Measurements from ENCODE around the gene KCNH2. TPM values are rescaled to one million over a fixed set of nuclear protein-coding genes. Genes with fewer than 3 reads are reported as not detected.

Gene KCNH2
- total RNA-seq, 1 experiment from 2014 or later: 0.22 TPM

DNA sequence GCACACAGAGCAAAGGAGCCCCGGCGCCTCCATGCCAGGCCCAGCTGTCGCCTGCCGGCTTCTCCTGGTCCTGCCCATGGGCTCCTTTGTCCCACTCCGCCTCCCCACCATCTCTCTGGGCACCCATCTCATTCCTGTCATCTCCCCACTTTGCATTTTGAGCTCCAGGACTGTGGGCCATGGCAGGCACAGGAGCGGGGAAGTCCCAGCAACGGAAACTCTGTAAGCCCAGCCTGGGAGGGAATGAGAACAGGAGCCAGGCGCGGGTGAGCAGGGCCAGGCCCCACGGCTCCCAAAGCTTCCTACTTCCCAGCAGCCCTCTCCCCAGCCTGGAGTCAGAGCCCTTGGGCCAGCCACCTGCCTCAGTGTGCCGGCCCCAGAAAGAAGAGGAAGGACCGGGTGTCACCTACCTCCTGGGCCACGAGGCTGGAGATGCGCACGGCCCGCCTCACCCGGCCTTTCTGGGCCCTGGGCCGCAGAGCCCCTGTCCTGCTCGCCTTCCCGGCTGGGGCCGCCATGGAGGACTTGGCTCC lies 23.1 kb downstream of the KCNH2 start:
- DNase-seq: no peak
- Histone ChIP-seq H3K4me1 (ENCODE audit: low read length) (no peaks in the 10 kb centered on the region), H3K4me3 (ENCODE audit: low read length) (no peak overlapping the region), H3K27me3 (ENCODE audit: low read length) (no peaks in the 10 kb centered on the region), H3K9me3 (ENCODE audit: low read length) (no peaks in the 10 kb centered on the region), H3K9me2 (replicated peaks; ENCODE audit: insufficient read depth, low read length) (no peaks in the 10 kb centered on the region), H3K79me2 (ENCODE audit: low read length) (no peaks in the 10 kb centered on the region), H3K27ac (ENCODE audit: low read length) (no peak overlapping the region), H3K36me3 (ENCODE audit: insufficient read depth, low read length) (no peaks in the 10 kb centered on the region), H3K9ac (ENCODE audit: low read length) (no peak overlapping the region), H2AFZ (ENCODE audit: low read length) (no peak overlapping the region), H4K20me1 (ENCODE audit: insufficient read depth, low read depth, low read length) (no peaks in the 10 kb centered on the region), H3K4me2 (ENCODE audit: low read depth, low read length, poor library complexity, severe bottlenecking) (no peak overlapping the region)

DNA sequence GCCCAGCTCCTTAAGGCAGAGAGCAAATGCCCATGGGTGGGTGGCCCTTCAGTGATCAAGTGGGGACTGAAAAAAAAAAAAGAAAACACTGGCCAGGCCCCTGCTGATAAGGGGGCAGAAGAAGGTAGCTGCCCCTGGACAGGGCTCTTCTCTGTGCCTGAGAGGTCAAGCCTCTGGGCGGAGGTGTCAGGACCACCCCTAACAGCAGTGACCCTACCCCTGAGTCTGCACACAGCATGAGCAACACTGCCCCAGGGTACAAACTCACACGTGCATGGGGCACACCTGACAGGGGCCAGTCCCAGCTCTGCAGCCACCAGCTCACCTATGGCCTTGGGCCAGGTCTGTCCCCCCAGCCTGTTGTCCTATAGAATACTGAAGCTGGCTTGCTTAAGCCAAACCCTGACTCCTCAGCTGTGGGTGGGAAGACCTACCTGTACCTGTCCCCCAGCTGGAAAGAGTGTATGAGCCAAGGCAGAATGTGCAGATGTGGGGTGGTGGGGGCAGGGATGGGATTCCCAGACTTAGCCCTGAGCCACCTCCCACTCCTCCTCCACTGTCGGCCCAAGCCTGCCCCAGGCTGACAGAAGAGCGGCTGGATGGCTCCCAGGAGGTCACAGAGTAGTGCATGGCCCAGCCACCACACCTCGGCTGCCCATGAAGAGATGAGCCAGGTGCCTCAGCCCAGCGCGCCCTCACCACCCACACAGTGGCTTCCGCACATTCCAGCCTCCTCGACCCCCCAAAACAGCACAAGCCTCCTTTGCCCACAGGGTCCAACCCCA lies 23.7 kb downstream of the KCNH2 start:
- no peak for DNase-seq
- no peak overlapping the region for H3K4me2 ChIP-seq (ENCODE audit: low read depth, low read length, poor library complexity, severe bottlenecking)
- H4K20me1 ChIP-seq (ENCODE audit: insufficient read depth, low read depth, low read length): no peaks in the 10 kb centered on the region
- H3K9me3 ChIP-seq (ENCODE audit: low read length): no peaks in the 10 kb centered on the region
- no peaks in the 10 kb centered on the region for H3K9me2 ChIP-seq (replicated peaks; ENCODE audit: insufficient read depth, low read length)
- H3K4me1 ChIP-seq (ENCODE audit: low read length): no peaks in the 10 kb centered on the region
- no peaks in the 10 kb centered on the region for H3K27me3 ChIP-seq (ENCODE audit: low read length)
- H3K36me3 ChIP-seq (ENCODE audit: insufficient read depth, low read length): no peaks in the 10 kb centered on the region
- H3K9ac ChIP-seq (ENCODE audit: low read length): no peak overlapping the region
- no peak overlapping the region for H3K27ac ChIP-seq (ENCODE audit: low read length)
- no peak overlapping the region for H3K4me3 ChIP-seq (ENCODE audit: low read length)
- H3K79me2 ChIP-seq (ENCODE audit: low read length): no peaks in the 10 kb centered on the region
- H2AFZ ChIP-seq (ENCODE audit: low read length): no peak overlapping the region

DNA sequence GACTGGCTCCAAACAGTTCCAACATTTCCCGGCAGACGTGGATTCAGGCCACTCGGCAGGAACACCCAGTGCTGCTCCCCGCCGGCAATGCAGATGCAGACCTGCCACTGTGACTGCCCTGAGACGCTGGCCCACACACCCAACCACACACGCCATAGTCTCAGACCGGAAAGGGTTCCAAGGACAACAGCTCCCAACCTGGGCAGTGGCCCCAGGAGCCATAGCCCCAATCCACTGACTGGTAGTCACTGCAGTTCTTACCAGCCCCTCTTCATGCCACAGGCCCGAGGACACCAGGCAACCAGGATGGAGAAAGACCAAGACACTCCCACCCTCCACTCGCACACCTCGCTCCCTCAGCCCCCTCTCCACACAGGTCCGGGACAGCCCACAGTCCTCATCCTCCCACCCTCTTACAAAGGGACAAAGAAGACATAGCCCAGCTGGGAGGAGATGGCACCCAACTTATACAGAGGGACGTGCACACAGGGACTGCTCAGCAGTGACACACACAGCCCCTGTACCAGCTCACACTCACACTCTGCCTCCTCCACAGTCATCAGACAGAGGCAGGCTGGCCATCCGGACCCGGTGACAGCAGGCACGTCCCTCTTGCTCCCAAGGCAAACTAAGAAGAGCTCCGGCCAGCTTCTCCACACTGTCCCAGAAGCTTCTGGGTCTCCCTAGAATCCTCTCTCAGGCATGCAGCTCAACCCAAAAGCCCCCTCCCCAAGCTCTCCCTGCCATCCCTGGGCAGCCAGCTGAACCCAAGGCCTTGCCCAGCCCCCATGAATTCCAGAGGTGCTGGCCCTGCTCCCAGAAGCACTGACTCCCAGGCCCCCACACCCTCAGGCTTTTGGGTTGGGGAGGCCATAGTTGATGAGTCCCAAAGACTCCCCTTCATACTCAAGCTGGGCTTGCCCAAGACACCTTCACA lies 24.8 kb downstream of the KCNH2 start:
- H3K27ac ChIP-seq (ENCODE audit: low read length): no peak overlapping the region
- DNase-seq: no peak
- no peaks in the 10 kb centered on the region for H4K20me1 ChIP-seq (ENCODE audit: insufficient read depth, low read depth, low read length)
- H3K4me1 ChIP-seq (ENCODE audit: low read length): no peaks in the 10 kb centered on the region
- no peak overlapping the region for H3K9ac ChIP-seq (ENCODE audit: low read length)
- no peak overlapping the region for H2AFZ ChIP-seq (ENCODE audit: low read length)
- no peaks in the 10 kb centered on the region for H3K79me2 ChIP-seq (ENCODE audit: low read length)
- no peak overlapping the region for H3K4me3 ChIP-seq (ENCODE audit: low read length)
- no peaks in the 10 kb centered on the region for H3K9me3 ChIP-seq (ENCODE audit: low read length)
- H3K27me3 ChIP-seq (ENCODE audit: low read length): no peaks in the 10 kb centered on the region
- H3K9me2 ChIP-seq (replicated peaks; ENCODE audit: insufficient read depth, low read length): no peaks in the 10 kb centered on the region
- H3K36me3 ChIP-seq (ENCODE audit: insufficient read depth, low read length): no peaks in the 10 kb centered on the region
- no peak overlapping the region for H3K4me2 ChIP-seq (ENCODE audit: low read depth, low read length, poor library complexity, severe bottlenecking)

DNA sequence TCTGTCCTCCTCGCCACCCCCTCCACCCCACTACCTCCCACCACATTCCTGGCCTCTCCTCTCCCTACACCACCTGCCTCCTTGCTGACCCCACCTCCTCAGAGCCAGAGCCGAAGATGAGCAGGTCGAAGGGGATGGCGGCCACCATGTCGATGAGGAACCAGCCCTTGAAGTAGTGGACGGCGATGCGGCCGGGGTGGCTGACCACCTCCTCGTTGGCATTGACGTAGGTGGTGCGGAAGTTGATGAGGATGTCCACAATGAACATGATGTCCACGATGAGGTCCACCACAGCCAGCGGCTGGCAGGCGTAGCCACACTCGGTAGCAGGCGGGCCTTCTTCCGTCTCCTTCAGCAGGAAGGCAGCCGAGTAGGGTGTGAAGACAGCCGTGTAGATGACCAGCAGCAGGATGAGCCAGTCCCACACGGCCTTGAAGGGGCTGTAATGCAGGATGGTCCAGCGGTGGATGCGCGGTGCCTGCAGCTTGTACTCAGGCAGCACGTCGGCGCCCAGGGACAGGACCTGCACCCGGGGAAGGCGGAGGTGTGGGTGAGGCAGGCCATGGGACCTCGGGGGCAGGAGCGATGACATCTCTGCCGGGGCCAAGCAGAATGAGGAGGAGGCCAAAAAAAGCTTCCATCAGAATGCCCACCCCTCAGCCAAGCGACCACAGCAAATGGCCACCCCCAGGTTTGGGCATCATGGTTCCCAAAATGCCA lies 25.6 kb downstream of the KCNH2 start:
- Histone ChIP-seq H3K9ac (ENCODE audit: low read length) (no peak overlapping the region), H3K4me2 (ENCODE audit: low read depth, low read length, poor library complexity, severe bottlenecking) (no peak overlapping the region), H4K20me1 (ENCODE audit: insufficient read depth, low read depth, low read length) (no peaks in the 10 kb centered on the region), H3K9me3 (ENCODE audit: low read length) (no peaks in the 10 kb centered on the region), H3K9me2 (replicated peaks; ENCODE audit: insufficient read depth, low read length) (no peaks in the 10 kb centered on the region), H3K36me3 (ENCODE audit: insufficient read depth, low read length) (no peaks in the 10 kb centered on the region), H3K4me3 (ENCODE audit: low read length) (no peak overlapping the region), H2AFZ (ENCODE audit: low read length) (no peak overlapping the region), H3K27ac (ENCODE audit: low read length) (no peak overlapping the region), H3K79me2 (ENCODE audit: low read length) (no peaks in the 10 kb centered on the region), H3K4me1 (ENCODE audit: low read length) (no peaks in the 10 kb centered on the region), H3K27me3 (ENCODE audit: low read length) (no peaks in the 10 kb centered on the region)
- no peak for DNase-seq

DNA sequence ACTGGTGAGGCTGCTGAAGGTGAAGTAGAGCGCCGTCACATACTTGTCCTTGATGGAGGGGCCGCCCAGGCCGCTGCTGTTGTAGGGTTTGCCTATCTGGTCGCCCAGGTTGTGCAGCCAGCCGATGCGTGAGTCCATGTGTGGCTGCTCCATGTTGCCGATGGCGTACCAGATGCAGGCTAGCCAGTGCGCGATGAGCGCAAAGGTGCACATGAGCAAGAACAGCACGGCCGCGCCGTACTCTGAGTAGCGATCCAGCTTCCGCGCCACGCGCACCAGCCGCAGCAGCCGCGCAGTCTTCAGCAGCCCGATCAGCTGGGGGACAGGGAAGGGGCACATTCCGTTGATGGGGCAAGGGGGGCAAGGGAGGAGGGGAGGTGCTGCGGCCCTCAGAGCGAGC lies 26.6 kb downstream of the KCNH2 start:
- Histone ChIP-seq H3K9me3 (ENCODE audit: low read length) (no peaks in the 10 kb centered on the region), H3K36me3 (ENCODE audit: insufficient read depth, low read length) (no peaks in the 10 kb centered on the region), H4K20me1 (ENCODE audit: insufficient read depth, low read depth, low read length) (no peaks in the 10 kb centered on the region), H3K9me2 (replicated peaks; ENCODE audit: insufficient read depth, low read length) (no peaks in the 10 kb centered on the region), H3K27me3 (ENCODE audit: low read length) (no peaks in the 10 kb centered on the region), H3K27ac (ENCODE audit: low read length) (no peak overlapping the region), H2AFZ (ENCODE audit: low read length) (no peak overlapping the region), H3K79me2 (ENCODE audit: low read length) (no peaks in the 10 kb centered on the region), H3K4me1 (ENCODE audit: low read length) (no peaks in the 10 kb centered on the region), H3K4me3 (ENCODE audit: low read length) (no peak overlapping the region), H3K9ac (ENCODE audit: low read length) (no peak overlapping the region), H3K4me2 (ENCODE audit: low read depth, low read length, poor library complexity, severe bottlenecking) (no peak overlapping the region)
- no peak for DNase-seq

DNA sequence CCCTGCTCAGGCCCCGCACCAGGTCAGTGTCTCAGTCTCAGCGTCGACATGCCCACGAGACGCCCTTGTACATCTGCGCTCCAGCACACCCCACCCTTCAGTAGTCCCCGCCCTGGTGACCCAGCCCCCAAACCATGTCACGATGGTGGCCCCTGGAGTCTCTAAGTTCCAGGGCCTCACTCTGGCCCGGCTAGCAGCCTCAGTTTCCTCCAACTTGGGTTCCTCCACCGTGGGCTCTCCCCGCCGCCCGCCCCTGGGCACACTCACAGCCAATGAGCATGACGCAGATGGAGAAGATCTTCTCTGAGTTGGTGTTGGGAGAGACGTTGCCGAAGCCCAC lies 27.0 kb downstream of the KCNH2 start:
- Histone ChIP-seq H3K9me2 (replicated peaks; ENCODE audit: insufficient read depth, low read length) (no peaks in the 10 kb centered on the region), H2AFZ (ENCODE audit: low read length) (no peak overlapping the region), H3K36me3 (ENCODE audit: insufficient read depth, low read length) (no peaks in the 10 kb centered on the region), H4K20me1 (ENCODE audit: insufficient read depth, low read depth, low read length) (no peaks in the 10 kb centered on the region), H3K27ac (ENCODE audit: low read length) (no peak overlapping the region), H3K4me1 (ENCODE audit: low read length) (no peaks in the 10 kb centered on the region), H3K9ac (ENCODE audit: low read length) (no peak overlapping the region), H3K9me3 (ENCODE audit: low read length) (no peaks in the 10 kb centered on the region), H3K79me2 (ENCODE audit: low read length) (no peaks in the 10 kb centered on the region), H3K4me3 (ENCODE audit: low read length) (no peak overlapping the region), H3K4me2 (ENCODE audit: low read depth, low read length, poor library complexity, severe bottlenecking) (no peak overlapping the region), H3K27me3 (ENCODE audit: low read length) (no peaks in the 10 kb centered on the region)
- DNase-seq: no peak

DNA sequence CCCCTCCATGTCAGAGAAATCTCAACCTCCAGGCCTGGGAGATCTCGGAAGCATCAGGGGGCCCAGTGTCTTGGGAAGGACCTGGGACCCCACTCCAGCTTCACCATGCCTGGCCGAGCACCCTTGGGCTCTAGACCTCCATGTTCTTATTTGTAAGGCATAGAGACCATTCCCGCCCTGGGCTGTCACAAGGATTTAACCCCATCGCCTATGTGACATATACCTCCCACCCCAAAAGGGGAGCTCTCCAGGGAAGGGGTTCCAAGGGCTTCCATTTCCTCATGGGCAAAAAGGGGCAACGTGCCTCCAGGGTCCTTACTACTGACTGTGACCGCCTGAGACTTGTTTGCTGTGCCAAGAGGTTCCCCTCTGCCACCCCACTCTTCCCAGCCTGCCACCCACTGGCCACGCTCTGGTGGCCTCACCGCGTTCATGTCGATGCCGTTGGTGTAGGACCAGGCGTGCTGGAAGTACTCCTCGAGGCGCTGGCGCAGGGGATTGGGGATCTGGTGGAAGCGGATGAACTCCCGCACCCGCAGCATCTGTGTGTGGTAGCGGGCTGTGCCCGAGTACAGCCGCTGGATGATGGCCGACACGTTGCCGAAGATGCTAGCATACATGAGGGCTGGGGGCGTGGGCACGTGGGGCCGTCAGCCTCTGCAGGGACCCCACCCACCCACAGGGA lies 27.5 kb downstream of the KCNH2 start:
- Histone ChIP-seq H3K27me3 (ENCODE audit: low read length) (no peaks in the 10 kb centered on the region), H3K4me1 (ENCODE audit: low read length) (no peaks in the 10 kb centered on the region), H3K4me3 (ENCODE audit: low read length) (no peak overlapping the region), H3K27ac (ENCODE audit: low read length) (no peak overlapping the region), H3K9me3 (ENCODE audit: low read length) (no peaks in the 10 kb centered on the region), H3K9ac (ENCODE audit: low read length) (no peak overlapping the region), H3K4me2 (ENCODE audit: low read depth, low read length, poor library complexity, severe bottlenecking) (no peak overlapping the region), H3K79me2 (ENCODE audit: low read length) (no peaks in the 10 kb centered on the region), H2AFZ (ENCODE audit: low read length) (no peak overlapping the region), H3K9me2 (replicated peaks; ENCODE audit: insufficient read depth, low read length) (no peaks in the 10 kb centered on the region), H4K20me1 (ENCODE audit: insufficient read depth, low read depth, low read length) (no peaks in the 10 kb centered on the region), H3K36me3 (ENCODE audit: insufficient read depth, low read length) (no peaks in the 10 kb centered on the region)
- no peak for DNase-seq
